Measurements from ENCODE around the gene TRAIP. TPM values are rescaled to one million over a fixed set of nuclear protein-coding genes. Genes with fewer than 3 reads are reported as not detected.

The TRAIP gene
- total RNA-seq, 1 donor from 2014 or later: 6.2 TPM

GRCh38 chr3:49805897-49806701, 50.3 kb downstream of the TRAIP start:
- Mint-ChIP-seq H3K27ac (ENCODE audit: unreplicated experiment) (peak overlapping the region; percentile 98), H3K9me3 (ENCODE audit: unreplicated experiment) (no peaks in the 10 kb centered on the region), H3K36me3 (ENCODE audit: low read depth, unreplicated experiment) (peaks cover 13% of the 10 kb centered on the region), H3K27me3 (ENCODE audit: unreplicated experiment) (peaks cover 12% of the 10 kb centered on the region), H3K4me3 (ENCODE audit: unreplicated experiment) (peak overlapping the region; percentile 87), H3K4me1 (ENCODE audit: unreplicated experiment) (peaks cover 57% of the 10 kb centered on the region)
- no peak for TF ChIP-seq CTCF (IDR thresholded peaks at IDR 0.05; ENCODE audit: unreplicated experiment)
- peak; percentile 80 for DNase-seq (ENCODE audit: low spot score)

DNA sequence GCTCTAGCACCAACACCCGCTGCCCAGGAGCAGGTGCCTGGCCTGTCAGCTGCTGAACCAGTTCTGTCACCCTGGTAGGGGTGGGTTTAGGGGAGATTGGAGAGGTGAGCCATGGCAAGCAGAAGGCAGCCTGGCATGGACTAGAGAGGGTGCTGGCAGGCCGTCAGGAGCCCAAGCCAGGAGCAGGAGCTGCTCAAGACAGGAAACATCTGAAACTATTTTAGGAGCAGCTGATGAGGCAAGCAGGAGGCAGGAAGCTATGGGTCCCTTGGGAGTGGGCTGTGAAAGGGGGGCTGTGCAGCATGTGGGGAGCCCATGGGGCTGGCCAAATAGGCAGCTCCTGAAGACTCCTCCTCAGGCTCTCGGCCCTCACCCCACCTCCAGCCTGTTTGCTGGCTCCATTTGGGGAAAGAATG, 51.0 kb downstream of the TRAIP start:
- Mint-ChIP-seq H3K36me3 (ENCODE audit: low read depth, unreplicated experiment) (peaks cover 11% of the 10 kb centered on the region), H3K4me1 (ENCODE audit: unreplicated experiment) (peaks cover 57% of the 10 kb centered on the region), H3K4me3 (ENCODE audit: unreplicated experiment) (peak overlapping the region; percentile 87), H3K9me3 (ENCODE audit: unreplicated experiment) (no peaks in the 10 kb centered on the region), H3K27me3 (ENCODE audit: unreplicated experiment) (peaks cover 12% of the 10 kb centered on the region), H3K27ac (ENCODE audit: unreplicated experiment) (peak overlapping the region; percentile 90)
- peak; percentile 46 for DNase-seq (ENCODE audit: low spot score)
- no peak for TF ChIP-seq CTCF (IDR thresholded peaks at IDR 0.05; ENCODE audit: unreplicated experiment)

DNA sequence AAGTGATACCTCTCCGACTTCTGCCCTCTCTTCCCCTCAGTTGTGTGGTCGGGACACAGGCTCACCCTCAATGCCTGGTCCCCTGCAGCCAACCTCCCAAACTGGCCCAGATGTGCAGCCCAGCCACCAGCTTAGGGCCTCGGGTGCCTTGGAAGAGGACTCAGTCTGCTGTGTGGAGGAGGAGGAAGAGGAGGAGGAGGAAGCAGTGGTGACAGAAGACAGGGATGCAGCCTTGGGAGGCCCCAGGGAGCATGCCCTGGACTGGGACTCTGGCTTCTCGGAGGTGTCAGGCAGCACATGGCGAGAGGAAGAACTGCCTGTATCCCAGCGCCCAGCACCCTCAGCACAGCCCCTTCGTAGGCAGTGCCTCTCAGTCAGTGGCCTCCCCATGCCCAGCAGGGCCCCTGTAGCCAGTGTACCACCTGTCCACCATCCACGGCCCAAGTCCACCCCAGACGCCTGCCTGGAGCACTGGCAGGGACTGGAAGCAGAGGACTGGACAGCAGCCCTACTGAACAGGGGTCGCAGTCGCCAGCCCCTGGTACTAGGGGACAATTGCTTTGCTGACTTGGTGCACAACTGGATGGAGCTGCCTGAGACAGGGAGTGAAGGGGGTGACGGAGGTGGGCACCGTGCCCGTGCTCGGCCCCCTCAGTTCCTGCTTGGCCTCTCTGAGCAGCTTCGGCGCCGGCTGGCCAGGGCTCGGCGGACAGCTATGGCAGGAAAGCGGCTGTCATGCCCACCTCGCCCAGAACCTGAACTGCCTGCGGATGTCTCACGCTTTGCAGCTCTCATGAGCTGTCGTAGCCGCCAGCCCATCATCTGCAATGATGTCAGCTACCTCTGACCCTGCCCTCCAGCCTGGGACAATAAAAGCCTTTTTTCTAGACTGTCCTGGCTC, 52.0 kb downstream of the TRAIP start:
- H3K27ac Mint-ChIP-seq (ENCODE audit: unreplicated experiment): peak overlapping the region; percentile 90
- peaks cover 11% of the 10 kb centered on the region for H3K36me3 Mint-ChIP-seq (ENCODE audit: low read depth, unreplicated experiment)
- DNase-seq (ENCODE audit: low spot score): no peak
- peak overlapping the region; percentile 90 for H3K4me3 Mint-ChIP-seq (ENCODE audit: unreplicated experiment)
- H3K27me3 Mint-ChIP-seq (ENCODE audit: unreplicated experiment): peaks cover 12% of the 10 kb centered on the region
- no peaks in the 10 kb centered on the region for H3K9me3 Mint-ChIP-seq (ENCODE audit: unreplicated experiment)
- H3K4me1 Mint-ChIP-seq (ENCODE audit: unreplicated experiment): peaks cover 54% of the 10 kb centered on the region
- TF ChIP-seq CTCF (IDR thresholded peaks at IDR 0.05; ENCODE audit: unreplicated experiment): no peak

GRCh38 chr3:49803465-49804140, 52.8 kb downstream of the TRAIP start:
- Mint-ChIP-seq H3K4me3 (ENCODE audit: unreplicated experiment) (peak overlapping the region; percentile 90), H3K27ac (ENCODE audit: unreplicated experiment) (no peak overlapping the region), H3K27me3 (ENCODE audit: unreplicated experiment) (peaks cover 12% of the 10 kb centered on the region), H3K9me3 (ENCODE audit: unreplicated experiment) (no peaks in the 10 kb centered on the region), H3K36me3 (ENCODE audit: low read depth, unreplicated experiment) (peaks cover 11% of the 10 kb centered on the region), H3K4me1 (ENCODE audit: unreplicated experiment) (peaks cover 52% of the 10 kb centered on the region)
- peak; percentile 51 for DNase-seq (ENCODE audit: low spot score)
- TF ChIP-seq CTCF (IDR thresholded peaks at IDR 0.05; ENCODE audit: unreplicated experiment): no peak
